Left ventricle myocardium inferior (tissue), 1 donor: Measurements from ENCODE around the gene IMP3. TPM values are rescaled to one million over a fixed set of nuclear protein-coding genes. Genes with fewer than 3 reads are reported as not detected.

Source experiments
- DNase-seq: peaks from one replicate; pipeline ENCODE4 v3.0.0-alpha.2; 2020
- H3K27ac ChIP-seq: fragments of 200-600 bp; replicated peaks from 2 replicates; pipeline ENCODE4 v1.8.0; 2021
- H3K27me3 ChIP-seq: fragments of 200-600 bp; 2 replicates; pipeline ENCODE4 v1.8.0; 2021; ENCODE audit warnings: low read depth
- H3K36me3 ChIP-seq: fragments of 200-600 bp; 2 replicates; pipeline ENCODE4 v1.8.0; 2021
- H3K4me1 ChIP-seq: fragments of 200-600 bp; 2 replicates; pipeline ENCODE4 v1.8.0; 2021
- H3K4me3 ChIP-seq: fragments of 200-600 bp; 2 replicates; pipeline ENCODE4 v1.8.0; 2021; ENCODE audit warnings: mild to moderate bottlenecking, moderate library complexity
- H3K9me3 ChIP-seq: fragments of 200-600 bp; replicated peaks from 2 replicates; pipeline ENCODE4 v1.8.0; 2021
- intact Hi-C: fragments of 100-400 bp; cut with micrococcal nuclease; formaldehyde crosslinking; loops from one replicate; pipeline ENCODE4 v1.11.0; 2022
- total RNA-seq: library from RNA; stranded (reverse); fragmentation: NEBNext Ultra II Directional; extraction: Animal tissue kit (Norgen Biotek cat#: 25700); gene quantifications from one replicate; pipeline ENCODE4 v1.2.1, GENCODE V29; 2021
- TF ChIP-seq, protein P1 (sequence below): fragments of 200-600 bp; IDR thresholded peaks from 2 replicates; pipeline ENCODE4 v1.8.0; 2021; ENCODE audit warnings: antibody characterized with exemption, mild to moderate bottlenecking, borderline replicate concordance
- donor health status: DM: no; HTN: yes; CAD: no; lungs with severe emphysema.

IMP3 gene
- total RNA-seq, 1 donor from 2014 or later = 49.1 TPM

DNA sequence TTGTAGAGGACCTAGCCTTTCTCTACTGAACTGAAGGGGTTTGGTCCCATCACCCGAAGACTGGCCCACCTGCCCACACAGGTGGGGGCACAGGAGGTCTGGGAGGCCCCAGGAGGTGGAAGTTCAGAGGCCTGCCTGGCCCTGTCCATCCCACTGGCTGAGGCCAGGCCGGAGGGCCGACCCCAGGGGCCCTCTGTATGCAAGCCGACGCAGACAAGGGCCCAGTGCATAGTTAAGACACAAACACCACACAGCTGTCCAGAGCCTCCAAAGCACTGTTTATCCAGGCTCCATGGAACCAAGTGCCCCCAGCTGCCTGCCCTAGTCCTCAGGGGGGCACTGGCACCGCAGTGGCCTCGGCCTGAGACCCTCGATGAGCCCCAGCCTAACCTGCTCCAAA lies 34.3 kb upstream of the IMP3 start:
- TF ChIP-seq, protein P1, sequence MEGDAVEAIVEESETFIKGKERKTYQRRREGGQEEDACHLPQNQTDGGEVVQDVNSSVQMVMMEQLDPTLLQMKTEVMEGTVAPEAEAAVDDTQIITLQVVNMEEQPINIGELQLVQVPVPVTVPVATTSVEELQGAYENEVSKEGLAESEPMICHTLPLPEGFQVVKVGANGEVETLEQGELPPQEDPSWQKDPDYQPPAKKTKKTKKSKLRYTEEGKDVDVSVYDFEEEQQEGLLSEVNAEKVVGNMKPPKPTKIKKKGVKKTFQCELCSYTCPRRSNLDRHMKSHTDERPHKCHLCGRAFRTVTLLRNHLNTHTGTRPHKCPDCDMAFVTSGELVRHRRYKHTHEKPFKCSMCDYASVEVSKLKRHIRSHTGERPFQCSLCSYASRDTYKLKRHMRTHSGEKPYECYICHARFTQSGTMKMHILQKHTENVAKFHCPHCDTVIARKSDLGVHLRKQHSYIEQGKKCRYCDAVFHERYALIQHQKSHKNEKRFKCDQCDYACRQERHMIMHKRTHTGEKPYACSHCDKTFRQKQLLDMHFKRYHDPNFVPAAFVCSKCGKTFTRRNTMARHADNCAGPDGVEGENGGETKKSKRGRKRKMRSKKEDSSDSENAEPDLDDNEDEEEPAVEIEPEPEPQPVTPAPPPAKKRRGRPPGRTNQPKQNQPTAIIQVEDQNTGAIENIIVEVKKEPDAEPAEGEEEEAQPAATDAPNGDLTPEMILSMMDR = no peak
- intact Hi-C loops = no loop called here
- H3K27me3 ChIP-seq = no peaks in the 10 kb centered on the region
- no peaks in the 10 kb centered on the region for H3K9me3 ChIP-seq
- no peak overlapping the region for H3K4me3 ChIP-seq
- DNase-seq = no peak
- H3K27ac ChIP-seq = peak overlapping the region; percentile 81
- H3K4me1 ChIP-seq = peaks cover 75% of the 10 kb centered on the region
- peaks cover 5% of the 10 kb centered on the region for H3K36me3 ChIP-seq

DNA sequence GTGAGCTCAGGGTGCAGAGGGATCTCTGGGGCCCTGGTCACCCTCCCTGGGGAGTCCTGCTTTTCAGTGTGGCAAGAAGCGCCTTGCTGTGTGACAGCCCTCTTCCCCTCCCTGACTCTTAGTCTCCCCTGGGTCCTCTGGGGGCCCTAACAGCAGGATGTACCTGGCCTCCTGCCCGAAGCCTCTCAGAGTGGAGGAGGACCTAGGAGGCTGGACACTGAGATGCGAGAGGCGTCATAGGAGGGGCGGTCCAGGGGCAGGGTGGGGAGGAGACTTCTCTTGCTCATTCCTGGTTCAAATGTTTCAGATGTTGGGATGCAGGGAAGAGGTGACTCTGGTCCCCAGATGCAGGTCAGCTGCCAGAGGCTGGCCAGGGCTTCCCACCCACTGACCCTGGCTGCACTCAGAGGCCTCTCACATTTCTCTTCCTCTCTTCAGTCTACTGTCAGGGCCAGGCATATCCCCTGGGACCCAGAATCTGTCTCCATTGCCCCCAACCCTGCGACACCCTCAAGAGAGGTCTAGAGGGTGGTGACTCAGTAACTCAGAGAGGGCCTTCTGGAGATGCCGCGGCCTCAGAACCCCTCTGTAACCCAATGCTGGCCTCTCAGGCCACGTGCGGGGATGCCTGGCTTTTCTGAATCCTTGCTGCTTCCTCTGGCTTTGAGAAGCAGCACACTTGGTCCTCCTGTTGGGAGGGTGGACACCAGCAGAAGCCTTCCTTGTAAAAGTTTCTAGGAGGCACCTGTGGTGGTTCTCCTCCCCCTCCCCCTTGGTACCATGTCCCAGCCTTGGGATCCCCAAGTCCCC lies 33.6 kb upstream of the IMP3 start:
- peaks cover 5% of the 10 kb centered on the region for H3K36me3 ChIP-seq
- H3K27ac ChIP-seq = peak overlapping the region; percentile 81
- H3K9me3 ChIP-seq = no peaks in the 10 kb centered on the region
- no peaks in the 10 kb centered on the region for H3K27me3 ChIP-seq
- TF ChIP-seq, protein P1 = no peak
- intact Hi-C loops = no loop called here
- peak overlapping the region; percentile 35 for H3K4me3 ChIP-seq
- peaks cover 75% of the 10 kb centered on the region for H3K4me1 ChIP-seq
- peak; percentile 87 for DNase-seq

- Histone ChIP-seq H3K4me3 (peak overlapping the region; percentile 35), H3K27ac (peak overlapping the region; percentile 81), H3K36me3 (peaks cover 5% of the 10 kb centered on the region), H3K4me1 (peaks cover 79% of the 10 kb centered on the region), H3K27me3 (no peaks in the 10 kb centered on the region), H3K9me3 (no peaks in the 10 kb centered on the region)
- TF ChIP-seq, protein P1 = no peak
- DNase-seq = peak; percentile 53
- intact Hi-C loops = no loop called here
Measured at GRCh38 chr15:75672646-75673425, 32.8 kb upstream of the IMP3 start.

DNA sequence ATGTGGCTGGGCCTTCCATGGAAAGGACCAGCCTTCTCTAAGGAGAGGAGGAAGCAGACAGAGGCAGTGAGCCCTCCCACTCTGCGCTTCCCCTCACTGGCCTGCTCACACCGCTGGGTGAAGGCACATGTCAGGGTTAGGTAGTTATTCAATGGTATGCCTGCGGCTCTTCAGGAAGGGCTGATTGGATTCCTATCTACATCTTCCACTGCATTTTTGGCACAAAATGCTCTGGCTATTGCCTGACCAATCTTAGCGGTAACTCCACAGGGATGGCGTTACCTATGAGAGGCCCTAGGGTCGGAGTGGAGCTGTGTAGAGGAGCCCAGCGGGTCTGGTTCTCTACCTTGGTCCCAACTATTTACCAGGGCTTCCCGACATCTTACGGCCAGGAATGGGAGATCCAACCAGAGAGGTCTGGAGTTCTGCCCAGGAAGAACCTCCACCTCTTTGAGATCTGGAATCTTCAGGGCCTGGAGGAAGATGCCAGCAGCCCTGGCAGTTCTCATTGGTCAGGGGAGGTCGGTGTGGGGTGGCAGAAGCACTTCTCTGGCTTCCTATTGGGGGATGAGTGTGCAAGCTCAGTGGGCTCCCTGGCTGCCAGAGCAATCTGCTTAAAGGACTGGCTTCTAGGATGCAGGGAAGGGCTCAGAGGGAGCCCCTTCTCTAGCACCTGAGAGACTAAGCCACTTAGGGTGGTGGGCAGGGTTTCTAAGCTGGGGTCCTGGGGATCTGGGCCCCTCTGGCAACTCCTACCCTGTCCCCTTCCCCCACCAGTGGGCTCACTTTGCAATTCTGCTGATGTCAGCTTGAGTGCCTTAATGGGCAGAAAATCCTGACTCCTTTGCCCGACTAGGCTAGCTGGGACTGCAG lies 31.9 kb upstream of the IMP3 start:
- Histone ChIP-seq H3K27me3 (no peaks in the 10 kb centered on the region), H3K9me3 (no peaks in the 10 kb centered on the region), H3K4me3 (no peak overlapping the region), H3K27ac (peak overlapping the region; percentile 81), H3K36me3 (peaks cover 5% of the 10 kb centered on the region), H3K4me1 (peaks cover 82% of the 10 kb centered on the region)
- intact Hi-C loops = no loop called here
- no peak for DNase-seq
- TF ChIP-seq, protein P1 = no peak

GRCh38 chr15:75669879-75670212 lies 29.8 kb upstream of the IMP3 start:
- peaks cover 72% of the 10 kb centered on the region for H3K4me1 ChIP-seq
- no peaks in the 10 kb centered on the region for H3K27me3 ChIP-seq
- no peak overlapping the region for H3K4me3 ChIP-seq
- peak overlapping the region; percentile 81 for H3K27ac ChIP-seq
- no peak for DNase-seq
- TF ChIP-seq, protein P1 = no peak
- H3K9me3 ChIP-seq = no peaks in the 10 kb centered on the region
- intact Hi-C loops = no loop called here
- no peaks in the 10 kb centered on the region for H3K36me3 ChIP-seq
